Astrocyte of the spinal cord (primary cell): ENCODE data around the gene CYTH1.
"Not testable (repeated sequence)": the region's sequence is repeated elsewhere in the genome, so short reads cannot be mapped to it uniquely, and the experiment has no call there.

Experiments
- DNase-seq: peaks from one replicate; pipeline ENCODE4 v3.0.0; 2011; ENCODE audit warnings: low read depth, low spot score
- H3K4me3 ChIP-seq: 2 replicates; pipeline ENCODE4 v1.5.1; 2011; ENCODE audit warnings: low read depth, mild to moderate bottlenecking, low read length, moderate library complexity
- in situ Hi-C: cut with HindIII; loops from 2 replicates; pipeline ENCODE4 v1.10.0; 2017; ENCODE audit warnings: low sequenced_read_pairs
- TF ChIP-seq, protein P1 (sequence below): IDR thresholded peaks from 2 replicates; pipeline ENCODE4 v1.5.1; 2012; ENCODE audit warnings: low read depth, mild to moderate bottlenecking, low read length, inconsistent platforms

Gene CYTH1

DNA sequence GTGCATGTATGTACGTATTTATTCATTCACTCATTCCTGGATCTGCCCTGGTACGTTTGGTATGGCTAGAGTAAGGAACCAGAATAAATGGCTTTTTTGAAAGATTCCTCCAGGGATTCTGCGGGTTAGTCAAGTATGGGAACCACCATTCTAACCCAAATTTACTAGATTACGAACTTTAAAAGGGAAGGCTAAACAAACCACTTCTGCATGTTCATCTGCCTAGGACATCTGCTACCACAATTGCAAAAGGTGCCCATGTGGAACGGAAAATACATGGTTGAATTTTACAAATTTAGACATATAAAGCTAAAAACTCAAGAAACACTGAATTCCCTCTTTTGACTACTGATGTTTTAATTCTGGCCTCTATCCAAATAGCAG lies 22.1 kb downstream of the CYTH1 start:
- no peak overlapping the region for H3K4me3 ChIP-seq
- TF ChIP-seq, protein P1, sequence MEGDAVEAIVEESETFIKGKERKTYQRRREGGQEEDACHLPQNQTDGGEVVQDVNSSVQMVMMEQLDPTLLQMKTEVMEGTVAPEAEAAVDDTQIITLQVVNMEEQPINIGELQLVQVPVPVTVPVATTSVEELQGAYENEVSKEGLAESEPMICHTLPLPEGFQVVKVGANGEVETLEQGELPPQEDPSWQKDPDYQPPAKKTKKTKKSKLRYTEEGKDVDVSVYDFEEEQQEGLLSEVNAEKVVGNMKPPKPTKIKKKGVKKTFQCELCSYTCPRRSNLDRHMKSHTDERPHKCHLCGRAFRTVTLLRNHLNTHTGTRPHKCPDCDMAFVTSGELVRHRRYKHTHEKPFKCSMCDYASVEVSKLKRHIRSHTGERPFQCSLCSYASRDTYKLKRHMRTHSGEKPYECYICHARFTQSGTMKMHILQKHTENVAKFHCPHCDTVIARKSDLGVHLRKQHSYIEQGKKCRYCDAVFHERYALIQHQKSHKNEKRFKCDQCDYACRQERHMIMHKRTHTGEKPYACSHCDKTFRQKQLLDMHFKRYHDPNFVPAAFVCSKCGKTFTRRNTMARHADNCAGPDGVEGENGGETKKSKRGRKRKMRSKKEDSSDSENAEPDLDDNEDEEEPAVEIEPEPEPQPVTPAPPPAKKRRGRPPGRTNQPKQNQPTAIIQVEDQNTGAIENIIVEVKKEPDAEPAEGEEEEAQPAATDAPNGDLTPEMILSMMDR = no peak
- in situ Hi-C loops = no loop called here
- no peak for DNase-seq

DNA sequence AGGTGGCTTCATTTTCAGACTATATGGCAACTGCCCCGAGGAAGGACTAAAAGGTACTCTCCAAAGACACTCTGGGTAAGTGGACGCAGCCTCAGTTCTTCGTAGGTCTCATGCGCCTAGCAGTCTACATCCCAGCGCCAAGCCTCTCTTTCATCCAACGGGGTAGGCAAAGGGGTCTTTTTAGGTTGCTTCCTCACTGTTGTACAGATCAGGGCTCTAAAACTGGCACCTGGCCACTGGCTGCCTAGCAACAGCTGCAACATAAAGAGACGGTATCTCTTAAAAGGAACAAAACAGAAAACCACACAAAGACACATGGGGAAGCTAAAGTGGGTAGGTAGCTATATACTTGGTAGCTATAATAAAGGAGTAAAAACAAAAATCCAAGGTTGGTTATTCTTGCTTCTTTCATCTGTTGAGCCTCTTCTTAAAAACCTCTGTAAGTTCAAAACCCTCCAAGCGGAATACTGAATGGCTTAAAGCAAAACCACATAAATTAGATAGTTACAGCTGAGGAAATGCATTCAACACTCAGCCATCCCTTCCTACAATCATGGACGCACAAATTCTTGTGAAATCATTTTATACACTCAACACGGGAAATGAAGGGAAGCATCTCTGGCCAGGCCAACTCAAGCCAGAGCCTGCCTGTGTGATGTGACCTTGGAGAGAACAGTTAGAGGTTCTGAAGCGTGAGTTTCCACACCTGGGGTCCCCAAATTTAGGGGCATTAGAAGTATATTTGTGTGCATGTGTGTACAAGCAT lies 22.7 kb downstream of the CYTH1 start:
- TF ChIP-seq, protein P1 = no peak
- no peak overlapping the region for H3K4me3 ChIP-seq
- DNase-seq = peak; percentile 82
- in situ Hi-C loops = no loop called here

DNA sequence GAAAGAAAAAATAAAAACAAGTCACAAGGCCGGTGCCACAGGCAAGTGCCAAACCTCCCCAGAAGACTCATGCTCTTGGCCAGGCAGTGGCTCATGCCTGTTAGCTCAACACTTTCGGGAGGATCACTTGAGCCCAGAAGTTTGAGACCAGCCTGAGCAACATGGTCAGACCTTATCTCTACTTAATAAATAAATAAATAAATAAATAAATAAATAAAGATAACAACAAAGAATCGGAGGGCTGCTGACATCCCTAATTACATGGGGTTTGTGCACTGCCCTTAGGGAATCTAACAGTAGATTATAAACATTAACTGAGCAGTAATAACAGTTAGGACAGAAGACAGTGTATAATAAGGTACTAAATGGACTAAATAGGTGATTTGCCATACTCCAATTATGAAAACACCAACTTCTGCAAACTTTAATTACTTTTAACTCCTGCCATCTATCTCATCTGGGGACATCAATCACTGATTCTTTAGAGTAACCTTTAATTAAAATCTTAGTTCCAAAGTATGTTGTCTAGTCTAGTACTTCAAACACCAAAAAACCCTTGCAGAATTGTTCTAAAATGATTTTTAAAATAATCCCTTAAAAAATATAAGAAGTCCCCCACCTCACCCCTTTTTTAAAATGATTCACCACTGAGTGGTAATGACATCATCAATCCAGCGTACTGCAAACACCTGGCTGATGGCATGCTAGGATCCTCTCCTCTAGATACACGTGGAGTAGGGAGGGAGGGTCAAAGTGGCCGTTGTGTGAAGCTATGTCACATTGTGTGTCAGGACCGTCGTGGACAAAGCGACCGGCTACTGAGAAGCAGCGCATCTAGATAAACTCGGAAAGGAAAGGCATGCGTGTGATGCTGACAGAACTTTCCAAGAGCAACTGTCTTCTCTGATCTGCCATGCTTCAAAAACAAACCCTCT lies 28.5 kb downstream of the CYTH1 start:
- TF ChIP-seq, protein P1 = no peak
- in situ Hi-C loops = no loop called here
- H3K4me3 ChIP-seq = no peak overlapping the region
- DNase-seq = no peak

DNA sequence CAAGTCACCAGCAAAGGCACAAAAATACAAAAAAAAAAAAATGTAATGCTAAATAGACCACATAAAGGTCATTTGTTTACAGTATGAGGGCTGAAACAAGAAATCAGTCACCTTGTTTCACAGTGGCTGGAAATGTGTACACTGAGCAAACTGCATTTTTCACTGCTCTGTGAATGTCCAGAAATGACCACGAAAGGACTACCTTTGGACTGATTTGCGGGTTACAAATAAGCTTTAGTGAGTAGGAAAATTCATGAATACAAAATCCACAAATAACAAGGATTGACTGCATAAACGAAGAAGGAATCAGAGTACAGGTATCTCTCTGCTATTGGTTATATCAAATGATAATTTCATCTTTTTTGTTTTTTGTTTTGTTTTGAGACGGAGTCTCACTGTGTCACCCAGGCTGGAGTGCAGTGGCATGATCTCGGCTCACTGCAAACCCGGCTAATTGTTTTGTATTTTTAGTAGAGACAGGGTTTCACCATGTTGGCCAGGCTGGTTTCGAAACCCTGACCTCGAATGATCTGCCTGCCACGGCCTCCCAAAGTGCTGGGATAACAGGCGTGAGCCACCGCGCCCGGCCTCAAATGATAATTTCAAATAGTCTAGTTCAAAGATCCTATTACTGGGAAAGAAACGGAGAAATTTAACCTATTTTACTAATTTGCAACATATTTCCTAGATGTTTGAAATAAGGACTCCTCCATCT lies 30.5 kb downstream of the CYTH1 start:
- TF ChIP-seq, protein P1 = no peak
- no peak for DNase-seq
- no peak overlapping the region for H3K4me3 ChIP-seq
- in situ Hi-C loops = no loop called here

DNA sequence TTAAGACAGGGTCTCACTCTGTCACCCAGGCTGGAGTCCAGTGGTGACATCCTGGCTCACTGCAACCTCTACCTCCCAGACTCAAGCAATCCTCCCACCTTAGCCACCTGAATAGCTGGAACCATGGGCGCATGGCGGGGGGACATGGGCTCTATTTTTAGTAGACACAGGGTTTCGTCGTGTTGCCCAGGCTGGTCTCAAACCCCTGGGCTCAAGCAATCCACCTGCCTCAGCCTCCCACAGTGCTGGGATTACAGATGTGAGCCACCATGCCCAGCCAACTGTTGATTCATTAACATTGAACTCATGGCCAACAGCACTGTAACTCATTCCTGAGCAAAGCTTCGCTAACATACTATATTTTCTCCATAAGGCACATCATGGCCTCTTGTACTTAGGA lies 31.1 kb downstream of the CYTH1 start:
- DNase-seq, H3K4me3 ChIP-seq, in situ Hi-C loops: not testable (repeated sequence)

DNA sequence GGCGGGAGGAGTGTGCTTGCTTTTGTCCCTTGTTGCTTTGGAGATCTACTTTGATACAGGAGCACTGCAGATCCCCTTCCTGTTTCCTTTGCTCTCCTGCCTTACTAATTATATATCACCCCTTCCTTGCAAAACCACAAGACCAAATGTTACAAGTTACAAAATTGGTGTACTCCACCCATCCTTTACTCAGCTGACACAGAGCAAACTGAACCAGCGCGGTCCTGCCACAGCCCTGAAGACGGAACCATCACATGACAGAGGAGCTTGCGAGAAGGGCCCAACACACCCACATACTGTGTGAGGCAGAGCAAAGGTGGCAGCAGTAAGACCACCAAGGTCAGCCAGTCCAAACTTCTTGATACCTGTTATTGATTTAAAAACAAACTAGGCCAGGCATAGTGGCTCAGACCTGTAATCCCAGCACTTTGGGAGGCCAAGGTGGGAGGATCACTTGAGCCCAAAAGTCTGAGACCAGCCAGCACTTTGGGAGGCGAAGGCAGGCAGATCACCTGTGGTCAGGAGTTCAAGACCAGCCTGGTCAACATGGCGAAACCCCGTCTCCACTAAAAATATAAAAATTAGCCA lies 33.2 kb downstream of the CYTH1 start:
- TF ChIP-seq, protein P1 = no peak
- no peak overlapping the region for H3K4me3 ChIP-seq
- no peak for DNase-seq
- in situ Hi-C loops = loop anchor here (25.0 kb wide), 1 partner anchor 262 kb away; no protein-coding TSS in a partner anchor
